Body of pancreas (tissue), 4 donors: ENCODE results near the gene SLC6A3. TPM values are rescaled to one million over a fixed set of nuclear protein-coding genes. Genes with fewer than 3 reads are reported as not detected.
"Not testable (repeated sequence)": the region's sequence is repeated elsewhere in the genome, so short reads cannot be mapped to it uniquely, and the experiment has no call there.

Experiments
- ATAC-seq: fragments of 150-250 bp; one replicate; pipeline ENCODE4 v1.9.1; 2016
- DNase-seq, 4 donors: peaks; one replicate each; pipeline ENCODE4 v3.0.0-alpha.2; 2019
- H3K27ac ChIP-seq, 4 donors: fragments of 200-600 bp; sonication (generic); 1 replicate in 3 of 4; 2 replicates in 1 of 4; pipeline versions ENCODE4 v1.5.1 to v1.6.1; 2016 to 2019; ENCODE audit warnings: mild to moderate bottlenecking in 1 of 4, mixed read lengths in 1 of 4, moderate library complexity in 1 of 4
- H3K27me3 ChIP-seq, 2 donors: fragments of 200-600 bp; sonication (generic); one replicate each; pipeline ENCODE4 v1.6.0; 2016; ENCODE audit warnings: mild to moderate bottlenecking in 1 of 2
- H3K36me3 ChIP-seq, 2 donors: fragments of 200-600 bp; sonication (generic); replicated peaks in 1 of 2; 2 replicates each; pipeline ENCODE4 v1.5.1; 2016; ENCODE audit warnings: low read depth in 2 of 2; ENCODE audit not compliant: insufficient read depth in 1 of 2
- H3K4me1 ChIP-seq: fragments of 200-600 bp; sonication (generic); one replicate; pipeline ENCODE4 v1.6.0; 2016
- H3K4me3 ChIP-seq, 2 donors: fragments of 200-600 bp; sonication (generic); 1 replicate in 1 of 2; 2 replicates in 1 of 2; pipeline ENCODE4 v1.5.1; 2016 to 2019
- H3K9me3 ChIP-seq, 3 donors: fragments of 200-600 bp; sonication (generic); 1 replicate in 2 of 3; 2 replicates in 1 of 3; pipeline ENCODE4 v1.5.1; 2016
- CTCF ChIP-seq, 7 experiments: fragments of 450-650 bp in 4 of 7; fragments of 200-600 bp in 3 of 7; sonication (generic) in 3 of 7; IDR thresholded peaks; one replicate each; pipeline ENCODE4 v1.5.1; 2016 to 2019; ENCODE audit warnings: antibody characterized with exemption in 7 of 7
- POLR2A ChIP-seq, 3 donors: fragments of 450-650 bp; IDR thresholded peaks; one replicate each; pipeline ENCODE4 v1.6.1; 2016; ENCODE audit warnings: antibody characterized with exemption in 3 of 3, mild to moderate bottlenecking in 2 of 3
- WGBS, 2 donors: methylation state at CpG; one replicate each; pipeline ENCODE4 v1.1.5; 2017; 5-methylcytosine and 5-hydroxymethylcytosine counted together
- intact Hi-C: fragments of 100-400 bp; cut with DNase I; formaldehyde crosslinking; loops from one replicate; pipeline ENCODE4 v1.15.1; 2023
- total RNA-seq, 2 donors: library from RNA; depleted of rRNA; stranded (reverse); fragments of >200 nt; gene quantifications; one replicate each; pipeline ENCODE4 v1.1.0, GENCODE V29; 2016

SLC6A3 gene
- total RNA-seq, 2 donors from 2014 or later = not detected

- Histone ChIP-seq H3K4me1 (no peaks in the 10 kb centered on the region), H3K36me3 (peaks cover 0 to 6% of the 10 kb centered on the region in 2 donors), H3K27ac (no peak overlapping the region), H3K4me3 (no peak overlapping the region), H3K9me3 (no peaks in the 10 kb centered on the region), H3K27me3 (no peaks in the 10 kb centered on the region)
- DNase-seq (peak in 1 of 4 donors; percentile 2), ATAC-seq (no peak)
- intact Hi-C loops = no loop called here
- 95% methylated on average over 40 to 45 of the region's 46 CpGs for WGBS, 2 donors
- TF ChIP-seq POLR2A (IDR thresholded peaks at IDR 0.05) = no peak
- no peak for TF ChIP-seq CTCF (IDR thresholded peaks at IDR 0.05)
These were observed 18.3 kb upstream of the SLC6A3 start for GRCh38 chr5:1463326-1464095.

DNA sequence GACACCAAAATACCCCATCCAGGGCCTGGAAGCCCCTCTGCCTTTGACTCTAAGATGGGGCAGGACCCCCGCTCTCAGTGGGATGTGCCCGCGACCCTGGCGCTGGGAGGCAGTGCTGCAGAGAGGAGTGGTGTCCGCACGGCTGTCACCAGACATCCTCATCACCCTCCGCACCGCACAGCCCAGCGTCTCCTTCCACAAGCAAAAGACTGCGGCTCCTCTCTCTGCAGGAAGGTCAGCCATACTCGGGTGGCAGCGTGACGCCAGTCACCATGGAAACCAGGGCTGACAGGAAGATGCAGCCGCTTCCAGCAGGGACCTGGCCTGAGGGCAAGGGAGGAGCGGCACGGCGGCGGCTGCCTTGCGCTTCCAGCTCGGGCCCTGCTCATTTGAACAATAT is 17.1 kb upstream of the SLC6A3 start:
- TF ChIP-seq CTCF (IDR thresholded peaks at IDR 0.05) (no peak), POLR2A (IDR thresholded peaks at IDR 0.05) (no peak)
- 87 to 88% methylated on average over 16 to 20 of the region's 20 CpGs for WGBS, 2 donors
- no peak for DNase-seq
- intact Hi-C loops = no loop called here
- Histone ChIP-seq H3K27me3 (no peaks in the 10 kb centered on the region), H3K4me3 (no peak overlapping the region), H3K36me3 (peaks cover 0 to 6% of the 10 kb centered on the region in 2 donors), H3K27ac (no peak overlapping the region), H3K9me3 (no peaks in the 10 kb centered on the region), H3K4me1 (no peaks in the 10 kb centered on the region)
- no peak for ATAC-seq

GRCh38 chr5:1461396-1461795 is 16.2 kb upstream of the SLC6A3 start:
- DNase-seq (no peak), ATAC-seq (no peak)
- TF ChIP-seq CTCF (IDR thresholded peaks at IDR 0.05) = no peak
- TF ChIP-seq POLR2A (IDR thresholded peaks at IDR 0.05) = no peak
- Histone ChIP-seq H3K27me3 (no peaks in the 10 kb centered on the region), H3K36me3 (peaks cover 0 to 6% of the 10 kb centered on the region in 2 donors), H3K27ac (no peak overlapping the region), H3K4me1 (no peaks in the 10 kb centered on the region), H3K4me3 (no peak overlapping the region), H3K9me3 (no peaks in the 10 kb centered on the region)
- 93 to 97% methylated on average over 10 of the region's 10 CpGs for WGBS, 2 donors
- intact Hi-C loops = no loop called here

GRCh38 chr5:1460054-1460682 is 14.9 kb upstream of the SLC6A3 start:
- Histone ChIP-seq H3K4me3 (no peak overlapping the region), H3K27ac (no peak overlapping the region), H3K27me3 (no peaks in the 10 kb centered on the region), H3K36me3 (peaks cover 0 to 6% of the 10 kb centered on the region in 2 donors), H3K4me1 (no peaks in the 10 kb centered on the region), H3K9me3 (peaks cover 0 to 5% (median 0%) of the 10 kb centered on the region in 3 donors)
- ATAC-seq (no peak), DNase-seq (no peak)
- intact Hi-C loops = no loop called here
- no peak for TF ChIP-seq POLR2A (IDR thresholded peaks at IDR 0.05)
- no peak for TF ChIP-seq CTCF (IDR thresholded peaks at IDR 0.05)
- WGBS, 2 donors = 69 to 80% methylated on average over 13 to 16 of the region's 16 CpGs

- DNase-seq, H3K4me1 ChIP-seq, intact Hi-C loops, H3K4me3 ChIP-seq, H3K27me3 ChIP-seq, H3K36me3 ChIP-seq, H3K9me3 ChIP-seq, H3K27ac ChIP-seq, ATAC-seq: not testable (repeated sequence)
- 84 to 100% methylated on average over 1 to 2 of the region's 2 CpGs for WGBS, 2 donors
These were observed 14.2 kb upstream of the SLC6A3 start for GRCh38 chr5:1459435-1459834.

GRCh38 chr5:1456110-1456881 is 11.1 kb upstream of the SLC6A3 start:
- not testable (repeated sequence) for H3K9me3 ChIP-seq, ATAC-seq, H3K4me3 ChIP-seq

More at GRCh38 chr5:1456110-1456881, 11.1 kb upstream of the SLC6A3 start:
- H3K27me3 ChIP-seq, H3K4me1 ChIP-seq, H3K36me3 ChIP-seq, H3K27ac ChIP-seq, DNase-seq, intact Hi-C loops: not testable (repeated sequence)
- 59 to 77% methylated on average over 10 to 11 of the region's 20 CpGs for WGBS, 2 donors
